ENCODE results near the gene ELF2. TPM values are rescaled to one million over a fixed set of nuclear protein-coding genes. Genes with fewer than 3 reads are reported as not detected.

ELF2 gene
- total RNA-seq, 2 experiments from 2014 or later: 77.1 to 79.9 TPM

Other genes with a start within 250 kb of the ELF2 start
- gene NOCT, start 161.4 kb downstream of the ELF2 start, total RNA-seq: 10 to 100 TPM; 45.7 to 49.6 TPM
- gene MGARP, start 103.0 kb upstream of the ELF2 start, total RNA-seq: not detected
- 10 to 100 TPM; 55.8 to 59.0 TPM for gene NAA15, start 124.3 kb upstream of the ELF2 start, total RNA-seq
- 10 to 100 TPM; 25.5 to 26.5 TPM for gene NDUFC1, start 125.3 kb upstream of the ELF2 start, total RNA-seq

All from CD8-positive, alpha-beta T cell (primary cell).